Measurements from ENCODE around the gene PRPSAP2. TPM values are rescaled to one million over a fixed set of nuclear protein-coding genes. Genes with fewer than 3 reads are reported as not detected.
A peak's percentile ranks its signal among the peaks of the same experiment; 100 is the strongest.

Gene PRPSAP2
- total RNA-seq, 1 experiment from 2014 or later = 37.8 TPM

DNA sequence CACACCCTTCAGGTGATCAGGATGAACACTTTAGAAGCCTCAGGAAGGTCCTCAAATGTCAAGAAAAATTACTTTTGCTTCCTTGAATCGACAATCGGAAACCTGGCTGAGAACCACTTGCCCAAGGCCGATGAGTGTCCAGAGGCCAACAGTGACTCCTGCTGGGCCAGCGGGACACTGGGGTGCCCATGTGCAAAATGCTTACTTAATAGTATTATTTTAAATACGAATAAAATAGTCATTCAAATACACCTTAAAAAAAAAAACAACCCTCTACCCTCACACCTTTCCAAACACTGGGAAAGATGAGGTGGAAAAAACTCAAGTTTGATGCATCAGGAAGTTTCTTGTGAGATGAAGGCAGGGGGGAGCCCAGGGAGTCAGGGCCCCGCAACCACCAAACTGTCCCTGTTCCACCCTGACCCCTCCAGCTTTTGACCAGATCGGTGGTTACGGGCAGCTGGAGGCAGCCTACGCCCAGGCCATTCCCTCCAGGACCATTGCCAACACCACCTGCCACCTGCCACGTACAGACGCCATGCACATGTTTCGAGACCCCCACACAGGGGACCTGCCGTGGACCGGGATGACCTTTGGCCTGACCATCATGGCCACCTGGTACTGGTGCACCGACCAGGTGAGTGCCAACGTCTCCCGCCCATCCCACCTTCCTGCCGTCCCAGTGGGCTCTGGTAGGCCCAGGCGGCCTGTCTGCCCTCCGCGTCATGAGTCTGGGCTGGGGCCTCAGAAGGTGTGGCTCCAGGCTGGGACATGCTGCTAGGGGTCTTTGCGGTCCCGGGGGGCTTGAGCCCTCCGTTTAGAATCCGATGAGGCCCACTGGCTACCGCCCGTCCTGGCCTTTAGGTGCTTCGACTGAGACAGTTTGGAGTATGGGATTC is 112.9 kb downstream of the PRPSAP2 start:
- H3K4me1 ChIP-seq (ENCODE audit: control insufficient read depth in 1 of 2, insufficient read depth in 2 of 2, low read length in 2 of 2) = peaks cover 21 to 41% of the 10 kb centered on the region in 2 experiments
- BruUV-seq (replicated peaks) = no TSS peak
- ATAC-seq = no peak
- H3K9me3 ChIP-seq (ENCODE audit: control insufficient read depth in 1 of 2, insufficient read depth in 1 of 2, low read depth in 1 of 2, low read length in 2 of 2) = no peaks in the 10 kb centered on the region
- H3K27me3 ChIP-seq (ENCODE audit: insufficient read depth, low read length) = no peaks in the 10 kb centered on the region
- no peaks in the 10 kb centered on the region for H3K9me2 ChIP-seq (ENCODE audit: insufficient read depth)
- peaks cover 11% of the 10 kb centered on the region for H3K79me2 ChIP-seq (ENCODE audit: insufficient read depth, low read length)
- no peak overlapping the region for H3K4me3 ChIP-seq (replicated peaks in 1 of 2; ENCODE audit: low read depth in 1 of 2, low read length in 2 of 2)
- intact Hi-C loops (cut with micrococcal nuclease) = no loop called here
- no peak overlapping the region for H2AFZ ChIP-seq (ENCODE audit: low read depth, low read length, poor library complexity, severe bottlenecking)
- POLR2A ChIA-PET = no interaction called here
- CTCF ChIA-PET = interaction anchor here (1.5 kb wide), 1 partner anchor 10 kb away, joined by 22 read pairs; no protein-coding TSS in a partner anchor
- no peak for DNase-seq (ENCODE audit: low read depth, low spot score)
- no peak overlapping the region for H3K27ac ChIP-seq (ENCODE audit: low read depth, low read length)
- H3K9ac ChIP-seq (ENCODE audit: low read length) = no peak overlapping the region
- no peak for TF ChIP-seq EZH2 (IDR thresholded peaks at IDR 0.05)
- TF ChIP-seq CTCF (IDR thresholded peaks at IDR 0.05 in 2 of 3, conservative IDR thresholded peaks at IDR 0.05 in 1 of 3; ENCODE audit: borderline replicate concordance in 1 of 3, insufficient read depth in 1 of 3, low read depth in 2 of 3, low read length in 2 of 3) = peak in 2 of 3 experiments; percentile 34 to 38; a peak in 3 of 6 replicates
- peaks cover 12 to 19% of the 10 kb centered on the region in 2 experiments; a peak in 3 of 4 replicates for H3K36me3 ChIP-seq (ENCODE audit: control insufficient read depth in 1 of 2, insufficient read depth in 2 of 2, low read length in 2 of 2)
- no peaks in the 10 kb centered on the region for H4K20me1 ChIP-seq (ENCODE audit: insufficient read depth)
- RAD21 ChIA-PET (ENCODE audit: low non-redundant PET in 1 of 2, low total read pairs in 2 of 2, uncharacterized antibody in 2 of 2, unreplicated experiment in 2 of 2) = no interaction called here
- no peak overlapping the region; the same call in 1 of the 2 replicates for H3K4me2 ChIP-seq (ENCODE audit: low read length)

GRCh38 chr17:18971801-18972200 is 113.9 kb downstream of the PRPSAP2 start:
- no peaks in the 10 kb centered on the region for H3K9me3 ChIP-seq (ENCODE audit: control insufficient read depth in 1 of 2, insufficient read depth in 1 of 2, low read depth in 1 of 2, low read length in 2 of 2)
- RAD21 ChIA-PET (ENCODE audit: low non-redundant PET in 1 of 2, low total read pairs in 2 of 2, uncharacterized antibody in 2 of 2, unreplicated experiment in 2 of 2) = no interaction called here
- H3K79me2 ChIP-seq (ENCODE audit: insufficient read depth, low read length) = peaks cover 12% of the 10 kb centered on the region
- H4K20me1 ChIP-seq (ENCODE audit: insufficient read depth) = no peaks in the 10 kb centered on the region
- DNase-seq (ENCODE audit: low read depth, low spot score) (no peak), ATAC-seq (no peak)
- POLR2A ChIA-PET = no interaction called here
- H3K27me3 ChIP-seq (ENCODE audit: insufficient read depth, low read length) = no peaks in the 10 kb centered on the region
- no peak overlapping the region for H3K27ac ChIP-seq (ENCODE audit: low read depth, low read length)
- H3K9me2 ChIP-seq (ENCODE audit: insufficient read depth) = no peaks in the 10 kb centered on the region
- intact Hi-C loops (cut with micrococcal nuclease) = no loop called here
- H3K4me1 ChIP-seq (ENCODE audit: control insufficient read depth in 1 of 2, insufficient read depth in 2 of 2, low read length in 2 of 2) = peaks cover 21 to 41% of the 10 kb centered on the region in 2 experiments
- BruUV-seq (replicated peaks) = no TSS peak
- H3K9ac ChIP-seq (ENCODE audit: low read length) = no peak overlapping the region
- CTCF ChIA-PET = no interaction called here
- peaks cover 13 to 19% of the 10 kb centered on the region in 2 experiments; a peak in 3 of 4 replicates for H3K36me3 ChIP-seq (ENCODE audit: control insufficient read depth in 1 of 2, insufficient read depth in 2 of 2, low read length in 2 of 2)
- no peak overlapping the region for H3K4me2 ChIP-seq (ENCODE audit: low read length)
- no peak overlapping the region for H3K4me3 ChIP-seq (replicated peaks in 1 of 2; ENCODE audit: low read depth in 1 of 2, low read length in 2 of 2)
- H2AFZ ChIP-seq (ENCODE audit: low read depth, low read length, poor library complexity, severe bottlenecking) = no peak overlapping the region
- TF ChIP-seq POLR2A (IDR thresholded peaks at IDR 0.05; ENCODE audit: borderline replicate concordance, extremely low read depth, insufficient read depth, insufficient read length) (no peak), ZBTB33 (IDR thresholded peaks at IDR 0.05; ENCODE audit: extremely low read depth, insufficient replicate concordance, low read length) (no peak), EZH2 (IDR thresholded peaks at IDR 0.05) (no peak), REST (IDR thresholded peaks at IDR 0.05; ENCODE audit: low read depth) (no peak), RAD21 (IDR thresholded peaks at IDR 0.05; ENCODE audit: low read depth) (no peak), SP1 (IDR thresholded peaks at IDR 0.05; ENCODE audit: low read depth) (no peak), CBX3 (IDR thresholded peaks at IDR 0.05; ENCODE audit: low read depth) (no peak), JUND (IDR thresholded peaks at IDR 0.05) (no peak), YY1 (IDR thresholded peaks at IDR 0.05; ENCODE audit: extremely low read depth, insufficient replicate concordance, low read depth, low read length) (no peak)

Measured in HCT116 (cell line).